Measurements from ENCODE around the gene PRPH. TPM values are rescaled to one million over a fixed set of nuclear protein-coding genes. Genes with fewer than 3 reads are reported as not detected.

PRPH gene
- total and polyA plus RNA-seq, 9 of the 15 experiments (the other 6 are each of a cell fraction or from before 2014, with no cell fraction given) = 0.27 to 1.9 (median 1.3) TPM; not detected in 1

DNA sequence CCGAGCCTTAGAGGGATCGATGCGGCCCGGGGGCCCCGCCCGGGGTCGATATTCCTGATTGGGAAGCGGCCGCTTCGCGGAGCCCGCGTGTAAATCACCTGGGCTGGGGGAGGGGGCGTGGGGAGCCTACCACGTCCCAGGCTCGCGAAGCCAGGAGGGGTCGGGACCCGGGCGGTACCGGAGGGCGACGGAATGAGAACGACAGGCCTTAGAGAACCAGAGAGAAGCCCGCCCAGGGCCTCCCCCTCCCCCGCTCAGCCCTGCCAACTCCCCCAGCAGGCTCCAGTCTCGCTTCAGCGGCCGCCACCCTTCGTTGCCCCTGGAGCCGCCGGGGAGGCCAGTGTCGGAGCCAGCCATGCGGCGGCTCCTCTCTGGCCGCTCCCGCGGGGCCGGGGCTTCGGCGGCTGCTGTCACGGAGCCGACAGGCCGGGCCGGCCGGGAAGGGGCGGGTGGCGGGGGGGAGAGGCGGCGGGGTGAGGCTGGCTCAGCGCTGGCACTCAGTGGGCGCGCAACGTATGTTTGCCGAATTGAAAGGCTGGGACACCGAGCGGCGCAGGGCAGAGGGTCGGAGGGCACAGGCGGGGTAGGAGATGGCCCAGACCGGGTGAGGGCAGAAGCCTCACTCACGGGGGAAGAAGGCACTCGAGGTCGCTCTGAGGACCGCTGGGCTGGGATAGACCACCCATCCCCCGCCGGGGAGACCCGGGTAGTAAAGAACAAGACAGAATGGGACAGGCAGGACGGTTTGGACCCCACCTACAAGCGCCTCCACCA, 50.3 kb downstream of the PRPH start:
- H3K4me1 ChIP-seq (replicated peaks in 1 of 2; ENCODE audit: control insufficient read depth in 2 of 2, insufficient read depth in 2 of 2, low read length in 2 of 2) = peaks cover 23 to 52% of the 10 kb centered on the region in 2 experiments
- 21% methylated on average over 25 of the region's 70 CpGs for WGBS (ENCODE audit: insufficient coverage, low coverage, missing lambda C conversion rate)
- no peak overlapping the region for H3K4me2 ChIP-seq (ENCODE audit: insufficient read depth, low read length)

More for the DNA sequence above, 50.3 kb downstream of the PRPH start:
- Histone ChIP-seq H3K9ac (ENCODE audit: insufficient read depth in 1 of 2, low read depth in 2 of 2, low read length in 2 of 2) (0 out of 4 replicates have a peak overlapping the region, but pooled peaks of 1 of the 2 experiments have one; percentile 13), H3K9me1 (ENCODE audit: control insufficient read depth, insufficient read depth, low read length) (no peaks in the 10 kb centered on the region), H3K36me3 (ENCODE audit: control insufficient read depth, insufficient read depth, low read length) (no peaks in the 10 kb centered on the region), H3K27ac (ENCODE audit: extremely low read depth, low read depth, low read length) (no peak overlapping the region), H3K27me3 (ENCODE audit: control insufficient read depth in 2 of 2, insufficient read depth in 2 of 2, low read length in 2 of 2) (peaks cover 27 to 37% of the 10 kb centered on the region in 2 experiments; a peak in 4 of 5 replicates), H4K20me1 (replicated peaks; ENCODE audit: control insufficient read depth, insufficient read depth, low read length) (peaks cover 5% of the 10 kb centered on the region; the same call in 1 of the 2 replicates), H2AFZ (ENCODE audit: low read depth, low read length) (no peak overlapping the region), H3K79me2 (ENCODE audit: control insufficient read depth, insufficient read depth, low read length) (no peaks in the 10 kb centered on the region), H3K4me3 (no peak overlapping the region), H3K9me3 (replicated peaks; ENCODE audit: control insufficient read depth, insufficient read depth, low read depth, low read length) (no peaks in the 10 kb centered on the region)
- TF ChIP-seq NCOA4 (IDR thresholded peaks at IDR 0.05; ENCODE audit: partially characterized antibody) = no peak
- TF ChIP-seq SIX5 (IDR thresholded peaks at IDR 0.05; ENCODE audit: borderline replicate concordance in 1 of 2, insufficient read depth in 1 of 2, low read depth in 1 of 2, low read length in 2 of 2) = no peak
- no peak for TF ChIP-seq TCF3 (CRISPR knock-in tag; IDR thresholded peaks at IDR 0.05)
- TF ChIP-seq ATF7 (IDR thresholded peaks at IDR 0.05) = no peak
- TF ChIP-seq, protein P1, sequence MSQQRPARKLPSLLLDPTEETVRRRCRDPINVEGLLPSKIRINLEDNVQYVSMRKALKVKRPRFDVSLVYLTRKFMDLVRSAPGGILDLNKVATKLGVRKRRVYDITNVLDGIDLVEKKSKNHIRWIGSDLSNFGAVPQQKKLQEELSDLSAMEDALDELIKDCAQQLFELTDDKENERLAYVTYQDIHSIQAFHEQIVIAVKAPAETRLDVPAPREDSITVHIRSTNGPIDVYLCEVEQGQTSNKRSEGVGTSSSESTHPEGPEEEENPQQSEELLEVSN (IDR thresholded peaks at IDR 0.05; ENCODE audit: borderline replicate concordance in 1 of 2, extremely low read depth in 1 of 2, insufficient read depth in 1 of 2, insufficient read length in 1 of 2, low read depth in 1 of 2, low read length in 1 of 2, poor library complexity in 1 of 2, severe bottlenecking in 1 of 2) = no peak
- no peak for TF ChIP-seq ZNF445 (CRISPR knock-in tag; IDR thresholded peaks at IDR 0.05; ENCODE audit: low read depth)
- TF ChIP-seq, protein P2, sequence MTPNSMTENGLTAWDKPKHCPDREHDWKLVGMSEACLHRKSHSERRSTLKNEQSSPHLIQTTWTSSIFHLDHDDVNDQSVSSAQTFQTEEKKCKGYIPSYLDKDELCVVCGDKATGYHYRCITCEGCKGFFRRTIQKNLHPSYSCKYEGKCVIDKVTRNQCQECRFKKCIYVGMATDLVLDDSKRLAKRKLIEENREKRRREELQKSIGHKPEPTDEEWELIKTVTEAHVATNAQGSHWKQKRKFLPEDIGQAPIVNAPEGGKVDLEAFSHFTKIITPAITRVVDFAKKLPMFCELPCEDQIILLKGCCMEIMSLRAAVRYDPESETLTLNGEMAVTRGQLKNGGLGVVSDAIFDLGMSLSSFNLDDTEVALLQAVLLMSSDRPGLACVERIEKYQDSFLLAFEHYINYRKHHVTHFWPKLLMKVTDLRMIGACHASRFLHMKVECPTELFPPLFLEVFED (CRISPR knock-in tag; conservative IDR thresholded peaks at IDR 0.05) = no peak
- TF ChIP-seq, protein P3, sequence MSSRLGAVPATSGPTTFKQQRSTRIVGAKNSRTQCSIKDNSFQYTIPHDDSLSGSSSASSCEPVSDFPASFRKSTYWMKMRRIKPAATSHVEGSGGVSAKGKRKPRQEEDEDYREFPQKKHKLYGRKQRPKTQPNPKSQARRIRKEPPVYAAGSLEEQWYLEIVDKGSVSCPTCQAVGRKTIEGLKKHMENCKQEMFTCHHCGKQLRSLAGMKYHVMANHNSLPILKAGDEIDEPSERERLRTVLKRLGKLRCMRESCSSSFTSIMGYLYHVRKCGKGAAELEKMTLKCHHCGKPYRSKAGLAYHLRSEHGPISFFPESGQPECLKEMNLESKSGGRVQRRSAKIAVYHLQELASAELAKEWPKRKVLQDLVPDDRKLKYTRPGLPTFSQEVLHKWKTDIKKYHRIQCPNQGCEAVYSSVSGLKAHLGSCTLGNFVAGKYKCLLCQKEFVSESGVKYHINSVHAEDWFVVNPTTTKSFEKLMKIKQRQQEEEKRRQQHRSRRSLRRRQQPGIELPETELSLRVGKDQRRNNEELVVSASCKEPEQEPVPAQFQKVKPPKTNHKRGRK (tag; IDR thresholded peaks at IDR 0.05) = no peak
- in situ Hi-C loops (cut with MboI) = no loop called here
- POLR2A ChIA-PET = no interaction called here
- no peak for FAIRE-seq
- DNase-seq (ENCODE audit: extremely low read depth in 1 of 4, low spot score in 3 of 4) = no peak
- CTCF ChIA-PET (ENCODE audit: low intra/inter-chr PET ratio) = no interaction called here
- BruUV-seq (replicated peaks) = no TSS peak
- no peak for ATAC-seq
- intact Hi-C loops (cut with micrococcal nuclease) = loop anchor here (10.0 kb wide), 2 partner anchors 280 to 370 kb away; partner anchors contain the start of genes KMT2D, RHEBL1, WNT1 and WNT10B

All from K562 (cell line).